Erythroblast (primary cell): ENCODE measurements around the gene SLAMF1.

Experiments
- GATA1 ChIP-seq: IDR thresholded peaks from 2 replicates; pipeline ENCODE4 v1.6.1; 2011; ENCODE audit warnings: low read depth, mild to moderate bottlenecking, control low read depth, low read length, moderate library complexity
- POLR2A ChIP-seq: IDR thresholded peaks from 2 replicates; pipeline ENCODE4 v1.6.1; 2011; ENCODE audit warnings: mild to moderate bottlenecking, low read length

- no peak for TF ChIP-seq POLR2A
- no peak for TF ChIP-seq GATA1
These were observed 12.7 kb upstream of the SLAMF1 start for GRCh38 chr1:160659566-160659965.
